ENCODE data around the gene FERMT3.

Gene FERMT3

DNA sequence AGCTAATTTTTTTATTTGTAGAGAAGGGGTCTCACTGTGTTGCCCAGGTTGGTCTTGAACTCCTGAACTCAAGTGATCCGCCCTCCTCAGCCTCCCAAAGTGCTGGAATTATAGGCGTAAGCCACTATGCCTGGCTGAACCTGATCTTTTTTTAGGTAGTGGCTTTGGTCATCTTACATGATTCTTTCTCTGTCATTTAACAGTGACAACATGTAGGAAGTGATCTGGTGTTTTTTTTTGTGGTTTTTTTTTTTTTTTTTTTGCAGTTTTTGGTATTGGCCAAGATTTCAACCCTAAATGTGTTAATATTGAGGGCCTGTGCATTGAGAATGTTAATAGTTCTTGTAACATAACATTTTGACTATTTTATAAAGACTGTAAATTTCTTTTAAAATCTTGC lies 8.0 kb upstream of the FERMT3 start:
- Histone ChIP-seq H3K36me3 (ENCODE audit: insufficient read depth, low read length) (peaks cover 92% of the 10 kb centered on the region), H3K9ac (ENCODE audit: insufficient read length) (no peak overlapping the region), H3K27ac (no peak overlapping the region), H3K9me3 (ENCODE audit: low read depth, low read length) (no peaks in the 10 kb centered on the region), H3K4me3 (no peak overlapping the region)
- TF ChIP-seq POLR2AphosphoS5 (IDR thresholded peaks at IDR 0.05; ENCODE audit: borderline replicate concordance, low read depth, low read length) (no peak), FOXP2 (optimal IDR thresholded peaks at IDR 0.05; ENCODE audit: control extremely low read depth, extremely low read length, insufficient read depth) (no peak), EZH2 (IDR thresholded peaks at IDR 0.05) (no peak)
- DNase-seq (ENCODE audit: low read depth, low spot score): no peak

DNA sequence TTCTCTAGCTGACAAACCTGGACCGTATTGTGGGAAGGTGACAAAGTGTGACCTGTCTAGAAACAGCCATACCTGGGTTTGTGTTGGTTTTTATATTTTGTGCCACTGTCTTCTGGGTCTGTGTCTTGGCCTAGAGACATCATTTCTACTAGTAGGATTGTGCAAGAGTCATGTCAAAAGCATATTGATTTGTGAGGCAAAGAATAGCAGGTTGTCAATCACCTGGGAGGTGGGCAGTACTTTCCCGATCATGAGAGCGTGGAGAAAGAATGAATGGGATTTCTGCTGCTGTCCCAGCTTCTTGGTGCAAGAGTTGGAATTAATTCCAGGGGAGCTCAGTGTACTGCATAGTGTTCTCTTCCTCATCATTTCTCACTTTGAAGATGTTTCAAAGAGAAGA lies 5.0 kb upstream of the FERMT3 start:
- TF ChIP-seq POLR2AphosphoS5 (IDR thresholded peaks at IDR 0.05; ENCODE audit: borderline replicate concordance, low read depth, low read length): no peak
- no peak for TF ChIP-seq FOXP2 (optimal IDR thresholded peaks at IDR 0.05; ENCODE audit: control extremely low read depth, extremely low read length, insufficient read depth)
- TF ChIP-seq EZH2 (IDR thresholded peaks at IDR 0.05): no peak
- no peak for DNase-seq (ENCODE audit: low read depth, low spot score)
- Histone ChIP-seq H3K27ac (no peak overlapping the region), H3K36me3 (ENCODE audit: insufficient read depth, low read length) (peaks cover 85% of the 10 kb centered on the region), H3K9me3 (ENCODE audit: low read depth, low read length) (no peaks in the 10 kb centered on the region), H3K4me3 (no peak overlapping the region), H3K9ac (ENCODE audit: insufficient read length) (no peak overlapping the region)

DNA sequence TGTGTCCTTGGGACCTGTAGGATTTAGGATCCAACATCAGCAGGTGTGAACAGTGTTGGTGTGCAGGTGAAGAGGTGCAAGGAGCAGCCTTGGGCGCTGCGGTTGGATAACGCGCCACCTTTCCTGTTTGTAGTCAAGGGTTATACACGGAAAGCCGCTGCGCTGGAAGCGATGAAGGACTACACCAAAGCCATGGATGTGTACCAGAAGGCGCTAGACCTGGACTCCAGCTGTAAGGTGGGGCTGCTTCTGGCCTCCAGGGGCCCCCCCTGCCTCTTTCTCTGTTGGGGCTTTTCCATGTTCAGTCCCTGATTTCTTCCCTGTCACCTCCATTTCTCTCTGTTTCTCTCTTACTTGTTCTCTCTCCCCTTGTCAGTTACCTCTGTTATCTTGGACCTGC lies 3.5 kb upstream of the FERMT3 start:
- H3K27ac ChIP-seq: peak overlapping the region; percentile 60
- H3K4me3 ChIP-seq: no peak overlapping the region
- TF ChIP-seq POLR2AphosphoS5 (IDR thresholded peaks at IDR 0.05; ENCODE audit: borderline replicate concordance, low read depth, low read length): no peak
- TF ChIP-seq FOXP2 (optimal IDR thresholded peaks at IDR 0.05; ENCODE audit: control extremely low read depth, extremely low read length, insufficient read depth): no peak
- TF ChIP-seq EZH2 (IDR thresholded peaks at IDR 0.05): no peak
- H3K9ac ChIP-seq (ENCODE audit: insufficient read length): no peak overlapping the region
- no peaks in the 10 kb centered on the region for H3K9me3 ChIP-seq (ENCODE audit: low read depth, low read length)
- H3K36me3 ChIP-seq (ENCODE audit: insufficient read depth, low read length): peaks cover 71% of the 10 kb centered on the region
- no peak for DNase-seq (ENCODE audit: low read depth, low spot score)

DNA sequence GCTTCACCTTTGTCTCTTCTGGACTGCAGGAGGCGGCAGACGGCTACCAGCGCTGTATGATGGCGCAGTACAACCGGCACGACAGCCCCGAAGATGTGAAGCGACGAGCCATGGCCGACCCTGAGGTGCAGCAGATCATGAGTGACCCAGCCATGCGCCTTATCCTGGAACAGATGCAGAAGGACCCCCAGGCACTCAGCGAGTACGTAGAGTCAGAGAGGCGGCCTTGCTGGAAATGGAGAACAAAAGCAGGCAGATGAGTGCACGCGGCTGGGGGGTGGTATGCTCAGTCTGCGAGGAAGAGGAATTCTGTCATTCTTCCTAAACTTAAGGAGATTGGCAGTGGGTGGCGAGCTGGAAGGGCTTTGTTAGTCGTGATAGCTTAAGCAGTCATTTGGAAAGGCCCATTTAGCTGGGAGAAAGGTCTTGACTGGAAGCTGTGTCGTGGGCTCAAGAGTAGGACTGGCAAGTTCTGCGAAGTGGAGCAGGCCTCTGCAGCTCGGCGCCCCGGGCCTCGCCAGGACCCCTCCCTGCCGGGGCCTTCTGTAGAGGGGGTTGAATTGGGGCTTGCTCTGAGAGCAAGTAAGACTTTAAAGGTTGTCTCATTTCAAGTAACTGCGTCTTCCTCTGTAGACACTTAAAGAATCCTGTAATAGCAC lies 3.0 kb upstream of the FERMT3 start:
- Histone ChIP-seq H3K9ac (ENCODE audit: insufficient read length) (no peak overlapping the region), H3K9me3 (ENCODE audit: low read depth, low read length) (no peaks in the 10 kb centered on the region), H3K4me3 (no peak overlapping the region), H3K27ac (peak overlapping the region; percentile 74), H3K36me3 (ENCODE audit: insufficient read depth, low read length) (peaks cover 65% of the 10 kb centered on the region)
- no peak for DNase-seq (ENCODE audit: low read depth, low spot score)
- TF ChIP-seq POLR2AphosphoS5 (IDR thresholded peaks at IDR 0.05; ENCODE audit: borderline replicate concordance, low read depth, low read length) (no peak), FOXP2 (optimal IDR thresholded peaks at IDR 0.05; ENCODE audit: control extremely low read depth, extremely low read length, insufficient read depth) (no peak), EZH2 (IDR thresholded peaks at IDR 0.05) (no peak)

DNA sequence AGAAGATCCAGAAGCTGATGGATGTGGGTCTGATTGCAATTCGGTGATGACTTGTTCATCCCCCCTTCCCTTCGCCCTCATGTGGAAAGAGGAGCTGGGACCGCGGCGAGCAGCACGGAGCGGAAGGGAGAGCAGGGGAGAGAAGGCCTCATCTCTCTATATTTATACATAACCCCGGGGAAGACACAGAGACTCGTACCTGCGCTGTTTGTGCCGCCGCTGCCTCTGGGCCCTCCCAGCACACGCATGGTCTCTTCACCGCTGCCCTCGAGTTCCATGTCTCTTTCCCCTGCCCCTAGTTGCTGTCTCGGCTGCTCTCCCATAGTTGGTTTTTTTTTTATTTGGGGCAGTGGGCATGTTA lies 2.5 kb upstream of the FERMT3 start:
- no peak overlapping the region for H3K9ac ChIP-seq (ENCODE audit: insufficient read length)
- H3K4me3 ChIP-seq: no peak overlapping the region
- no peak for TF ChIP-seq FOXP2 (optimal IDR thresholded peaks at IDR 0.05; ENCODE audit: control extremely low read depth, extremely low read length, insufficient read depth)
- TF ChIP-seq POLR2AphosphoS5 (IDR thresholded peaks at IDR 0.05; ENCODE audit: borderline replicate concordance, low read depth, low read length): no peak
- TF ChIP-seq EZH2 (IDR thresholded peaks at IDR 0.05): no peak
- DNase-seq (ENCODE audit: low read depth, low spot score): no peak
- no peaks in the 10 kb centered on the region for H3K9me3 ChIP-seq (ENCODE audit: low read depth, low read length)
- H3K27ac ChIP-seq: peak overlapping the region; percentile 74
- H3K36me3 ChIP-seq (ENCODE audit: insufficient read depth, low read length): peaks cover 60% of the 10 kb centered on the region

DNA sequence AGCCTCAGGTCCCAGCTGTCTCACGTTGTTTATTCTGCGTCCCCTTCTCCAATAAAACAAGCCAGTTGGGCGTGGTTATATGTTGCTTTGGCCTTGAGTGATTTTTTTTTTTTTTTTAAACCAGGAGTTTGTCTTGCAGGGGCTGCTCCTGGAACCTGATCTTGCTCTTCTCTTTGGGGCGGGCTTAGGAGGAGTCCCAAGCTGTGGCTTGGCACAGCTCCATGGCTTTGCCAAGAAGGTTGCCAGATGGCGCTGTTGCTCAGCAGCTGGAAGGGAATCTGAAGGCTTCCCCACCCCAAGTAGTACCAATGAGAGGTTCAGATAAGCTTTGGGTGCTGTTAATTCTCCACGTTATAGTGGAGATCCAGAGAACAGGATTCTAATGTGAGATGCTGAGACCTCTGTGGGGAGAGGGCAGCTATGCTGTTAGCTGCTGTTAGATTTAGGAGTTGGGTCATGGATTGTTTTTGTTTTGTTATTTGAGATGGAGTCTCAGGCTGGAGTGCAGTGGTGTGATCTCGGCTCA lies 2.0 kb upstream of the FERMT3 start:
- Histone ChIP-seq H3K27ac (peak overlapping the region; percentile 74), H3K9me3 (ENCODE audit: low read depth, low read length) (no peaks in the 10 kb centered on the region), H3K4me3 (no peak overlapping the region), H3K36me3 (ENCODE audit: insufficient read depth, low read length) (peaks cover 60% of the 10 kb centered on the region), H3K9ac (ENCODE audit: insufficient read length) (no peak overlapping the region)
- TF ChIP-seq POLR2AphosphoS5 (IDR thresholded peaks at IDR 0.05; ENCODE audit: borderline replicate concordance, low read depth, low read length) (peak; percentile 43; the same call in 1 of the 2 replicates), FOXP2 (optimal IDR thresholded peaks at IDR 0.05; ENCODE audit: control extremely low read depth, extremely low read length, insufficient read depth) (peak; percentile 46), EZH2 (IDR thresholded peaks at IDR 0.05) (no peak)
- DNase-seq (ENCODE audit: low read depth, low spot score): peak; percentile 87

DNA sequence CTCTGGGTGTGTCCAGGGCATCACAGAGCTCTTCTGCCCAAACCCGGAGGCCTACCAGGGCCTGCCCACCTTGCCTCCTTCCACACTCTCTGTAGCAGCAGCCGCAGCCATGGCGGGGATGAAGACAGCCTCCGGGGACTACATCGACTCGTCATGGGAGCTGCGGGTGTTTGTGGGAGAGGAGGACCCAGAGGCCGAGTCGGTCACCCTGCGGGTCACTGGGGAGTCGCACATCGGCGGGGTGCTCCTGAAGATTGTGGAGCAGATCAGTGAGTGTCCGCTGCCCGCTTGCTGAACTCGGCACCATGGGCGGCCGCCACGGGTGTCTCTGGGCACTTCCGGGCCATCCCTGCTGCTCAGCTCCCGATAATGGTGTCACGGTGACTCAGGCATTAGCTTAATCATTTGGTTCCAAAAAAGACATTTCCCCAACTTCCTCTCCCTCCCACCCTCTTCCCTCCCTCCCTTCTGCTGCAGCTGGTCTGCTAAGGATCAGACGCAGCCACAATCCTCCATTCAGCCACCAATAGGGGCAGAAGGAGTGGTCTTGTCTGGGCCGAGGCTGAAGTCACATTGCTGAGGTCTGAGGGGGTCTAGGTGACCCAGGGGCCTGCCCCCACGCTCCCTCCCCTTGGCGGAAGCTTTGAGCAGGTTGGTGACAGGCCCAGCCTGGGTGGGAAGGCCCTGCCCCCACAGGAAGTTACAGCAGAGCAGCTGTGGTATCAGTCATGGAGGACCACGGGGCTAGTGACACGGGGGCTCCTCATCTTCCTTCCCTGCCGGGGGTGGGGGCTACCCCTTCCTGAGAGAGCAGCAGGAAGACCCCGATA lies 950 bp downstream of the FERMT3 start:
- H3K36me3 ChIP-seq (ENCODE audit: insufficient read depth, low read length): peaks cover 33% of the 10 kb centered on the region
- no peaks in the 10 kb centered on the region for H3K9me3 ChIP-seq (ENCODE audit: low read depth, low read length)
- no peak overlapping the region for H3K9ac ChIP-seq (ENCODE audit: insufficient read length)
- no peak; the same call in 1 of the 2 replicates for TF ChIP-seq POLR2AphosphoS5 (IDR thresholded peaks at IDR 0.05; ENCODE audit: borderline replicate concordance, low read depth, low read length)
- no peak overlapping the region for H3K4me3 ChIP-seq
- peak overlapping the region; percentile 60; the same call in 1 of the 2 replicates for H3K27ac ChIP-seq
- DNase-seq (ENCODE audit: low read depth, low spot score): no peak

DNA sequence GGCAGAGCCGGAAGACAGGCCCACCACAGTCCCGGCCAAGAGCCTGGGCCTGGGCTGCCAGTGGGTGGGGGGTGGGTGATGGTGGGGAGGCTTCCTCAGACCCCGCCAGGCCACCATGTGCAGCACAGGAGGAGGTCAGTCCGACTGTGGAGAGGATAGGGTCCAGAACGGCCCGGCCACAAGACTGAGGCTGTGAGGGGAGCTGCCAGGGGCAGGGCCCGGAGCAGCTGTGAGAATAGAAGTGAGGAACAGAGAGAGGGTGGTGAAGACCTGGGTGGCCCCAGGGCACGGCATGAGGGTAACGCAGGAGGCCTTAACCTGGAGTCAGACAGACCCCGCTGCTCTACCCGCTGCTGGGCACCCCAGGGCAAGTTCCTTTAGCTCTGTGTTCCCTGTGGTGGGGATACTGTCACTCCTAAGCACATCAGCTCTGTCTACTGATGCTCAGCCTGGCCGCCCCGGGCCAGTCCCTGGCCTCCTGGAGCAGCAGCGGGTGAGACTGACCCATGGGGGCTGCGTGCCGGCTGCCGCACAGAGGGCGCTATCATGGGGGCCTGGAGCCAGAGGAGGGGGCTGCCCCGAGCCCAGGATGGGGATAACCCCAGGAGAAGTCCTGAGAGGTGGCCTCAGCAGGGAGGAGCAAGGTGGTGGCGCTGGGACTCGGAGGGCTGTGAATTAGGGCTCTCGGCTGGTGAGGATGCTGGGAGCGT lies 1.7 kb downstream of the FERMT3 start:
- no peak overlapping the region for H3K9ac ChIP-seq (ENCODE audit: insufficient read length)
- H3K27ac ChIP-seq: peak overlapping the region; percentile 10; the same call in 1 of the 2 replicates
- TF ChIP-seq POLR2AphosphoS5 (IDR thresholded peaks at IDR 0.05; ENCODE audit: borderline replicate concordance, low read depth, low read length) (no peak), EZH2 (IDR thresholded peaks at IDR 0.05) (no peak), FOXP2 (optimal IDR thresholded peaks at IDR 0.05; ENCODE audit: control extremely low read depth, extremely low read length, insufficient read depth) (no peak)
- H3K36me3 ChIP-seq (ENCODE audit: insufficient read depth, low read length): peaks cover 25% of the 10 kb centered on the region
- no peaks in the 10 kb centered on the region for H3K9me3 ChIP-seq (ENCODE audit: low read depth, low read length)
- DNase-seq (ENCODE audit: low read depth, low spot score): no peak
- H3K4me3 ChIP-seq: no peak overlapping the region
